K562 treated with DMSO at 1 percent for 12 hours (cell line): ENCODE measurements around the gene PM20D1. TPM values are rescaled to one million over a fixed set of nuclear protein-coding genes. Genes with fewer than 3 reads are reported as not detected.

ENCODE experiments used
- total RNA-seq: library from RNA; unstranded; fragments of 300-600 nt; gene quantifications from 2 replicates; pipeline ENCODE4 v1.2.3, GENCODE V29; 2022; ENCODE audit not compliant: insufficient read depth

Gene PM20D1
- not detected in 2 replicates for total RNA-seq

GRCh38 chr1:205849619-205850355, at the start of gene PM20D1:
Gene PM20D1, minus strand, starts transcription at chr1:205850132. Its CDS starts 60 bp downstream, at chr1:205850072.

GRCh38 chr1:205812878-205813754, 36.8 kb downstream of the PM20D1 start, which contains the start of gene SLC41A1:
Gene SLC41A1, minus strand, starts transcription at chr1:205813198. Its CDS starts 2,757 bp downstream, at chr1:205810441.

Other genes with a start within 250 kb of the PM20D1 start
- gene ELK4, start 218.1 kb downstream of the PM20D1 start, total RNA-seq: 3.4 and 10.5 TPM in 2 replicates
- 2.9 and 6.3 TPM in 2 replicates for gene SLC45A3, start 169.6 kb downstream of the PM20D1 start, total RNA-seq
- 84.8 and 340 TPM in 2 replicates for gene NUCKS1, start 100.0 kb downstream of the PM20D1 start, total RNA-seq
- 6.1 and 15.7 TPM in 2 replicates for gene RAB29, start 74.7 kb downstream of the PM20D1 start, total RNA-seq
- gene SLC41A1, start 36.9 kb downstream of the PM20D1 start, total RNA-seq: 2.6 and 12.2 TPM in 2 replicates
- 0.14 TPM in 1 of 2 replicates, not detected in the other for gene SLC26A9, start 93.3 kb upstream of the PM20D1 start, total RNA-seq
- not detected in 2 replicates for gene RAB7B, start 153.3 kb upstream of the PM20D1 start, total RNA-seq
- gene CTSE, start 173.8 kb upstream of the PM20D1 start, total RNA-seq: not detected in 2 replicates
- not detected in 2 replicates for gene RHEX, start 203.0 kb upstream of the PM20D1 start, total RNA-seq